H9 (cell line): ENCODE data around the gene CCDC71L. TPM values are rescaled to one million over a fixed set of nuclear protein-coding genes. Genes with fewer than 3 reads are reported as not detected.

Experiments used
- DNase-seq: peaks from one replicate; pipeline ENCODE4 v3.0.0-alpha.2; 2017
- H2AFZ ChIP-seq: one replicate; pipeline ENCODE4 v1.6.1; 2013; ENCODE audit warnings: mild to moderate bottlenecking, low read length, control low read depth, moderate library complexity
- H2AK5ac ChIP-seq: 2 replicates; pipeline ENCODE4 v1.6.1; 2013; ENCODE audit warnings: low read length, control low read depth, mixed read lengths; ENCODE audit not compliant: insufficient read length
- H2BK120ac ChIP-seq: one replicate; pipeline ENCODE4 v1.6.1; 2013; ENCODE audit warnings: low read depth, mild to moderate bottlenecking, low read length, control low read depth, inconsistent platforms; ENCODE audit not compliant: poor library complexity, severe bottlenecking
- H2BK12ac ChIP-seq: 2 replicates; pipeline ENCODE4 v1.6.1; 2013; ENCODE audit warnings: low read length, control low read depth, mixed read lengths, low read depth; ENCODE audit not compliant: insufficient read length
- H2BK15ac ChIP-seq: 2 replicates; pipeline ENCODE4 v1.6.1; 2013; ENCODE audit warnings: low read depth, low read length, control low read depth
- H2BK20ac ChIP-seq: one replicate; pipeline ENCODE4 v1.6.1; 2013; ENCODE audit warnings: low read depth, mild to moderate bottlenecking, low read length, control low read depth, inconsistent platforms; ENCODE audit not compliant: poor library complexity, severe bottlenecking
- H2BK5ac ChIP-seq: 2 replicates; pipeline ENCODE4 v1.6.1; 2013; ENCODE audit warnings: low read length, control low read depth, mixed read lengths; ENCODE audit not compliant: insufficient read length
- H3K14ac ChIP-seq: 2 replicates; pipeline ENCODE4 v1.6.1; 2013; ENCODE audit warnings: low read length, control low read depth; ENCODE audit not compliant: insufficient read depth
- H3K18ac ChIP-seq: 2 replicates; pipeline ENCODE4 v1.6.1; 2013; ENCODE audit warnings: low read depth, mild to moderate bottlenecking, mixed read lengths, low read length, control low read depth; ENCODE audit not compliant: insufficient read length
- H3K23ac ChIP-seq: 2 replicates; pipeline ENCODE4 v1.6.1; 2013; ENCODE audit warnings: low read length, control low read depth, mixed read lengths, low read depth; ENCODE audit not compliant: insufficient read length
- H3K23me2 ChIP-seq: 2 replicates; pipeline ENCODE4 v1.6.1; 2013; ENCODE audit warnings: low read depth, mild to moderate bottlenecking, mixed read lengths, low read length, control low read depth; ENCODE audit not compliant: insufficient read length, poor library complexity, severe bottlenecking
- H3K27ac ChIP-seq: 2 replicates; pipeline ENCODE4 v1.5.1; 2013; ENCODE audit warnings: low read length, control low read depth, mixed read lengths, low read depth; ENCODE audit not compliant: insufficient read length
- H3K27me3 ChIP-seq: 2 replicates; pipeline ENCODE4 v1.6.1; 2013; ENCODE audit warnings: low read length, control low read depth, inconsistent platforms; ENCODE audit not compliant: insufficient read depth
- H3K4ac ChIP-seq: 2 replicates; pipeline ENCODE4 v1.6.1; 2013; ENCODE audit warnings: low read depth, mild to moderate bottlenecking, control low read depth, inconsistent platforms, low read length, moderate library complexity
- H3K4me1 ChIP-seq: 2 replicates; pipeline ENCODE4 v1.6.1; 2013; ENCODE audit warnings: low read length, control low read depth, inconsistent platforms; ENCODE audit not compliant: insufficient read depth
- H3K4me2 ChIP-seq: 2 replicates; pipeline ENCODE4 v1.6.1; 2013; ENCODE audit warnings: low read length, control low read depth, mixed read lengths; ENCODE audit not compliant: insufficient read length, insufficient read depth
- H3K56ac ChIP-seq: 2 replicates; pipeline ENCODE4 v1.6.1; 2013; ENCODE audit warnings: low read depth, mild to moderate bottlenecking, mixed read lengths, low read length, control low read depth; ENCODE audit not compliant: insufficient read length
- H3K79me1 ChIP-seq: 2 replicates; pipeline ENCODE4 v1.6.1; 2013; ENCODE audit warnings: low read depth, mild to moderate bottlenecking, moderate library complexity, low read length, control low read depth, inconsistent platforms; ENCODE audit not compliant: insufficient read depth, poor library complexity, severe bottlenecking
- H3K79me2 ChIP-seq: 2 replicates; pipeline ENCODE4 v1.6.1; 2013; ENCODE audit warnings: low read length, control low read depth, inconsistent platforms; ENCODE audit not compliant: insufficient read depth
- H3K9ac ChIP-seq: 2 replicates; pipeline ENCODE4 v1.6.1; 2013; ENCODE audit warnings: low read length, control low read depth, mixed read lengths; ENCODE audit not compliant: insufficient read length; ENCODE audit errors: extremely low read depth
- H3K9me3 ChIP-seq: one replicate; pipeline ENCODE4 v1.6.1; 2013; ENCODE audit warnings: low read depth, low read length, inconsistent platforms; ENCODE audit not compliant: control insufficient read depth
- H3T11ph ChIP-seq: one replicate; pipeline ENCODE4 v1.6.1; 2013; ENCODE audit warnings: mild to moderate bottlenecking, low read length, control low read depth, inconsistent platforms
- H4K20me1 ChIP-seq: one replicate; pipeline ENCODE4 v1.6.1; 2013; ENCODE audit not compliant: control insufficient read depth, insufficient read length, insufficient read depth
- H4K5ac ChIP-seq: 2 replicates; pipeline ENCODE4 v1.6.1; 2013; ENCODE audit warnings: low read depth, mild to moderate bottlenecking, mixed read lengths, low read length, control low read depth; ENCODE audit not compliant: insufficient read length
- H4K8ac ChIP-seq: replicated peaks from 2 replicates; pipeline ENCODE4 v1.6.1; 2013; ENCODE audit warnings: low read length, control low read depth, mixed read lengths, low read depth; ENCODE audit not compliant: insufficient read length
- H4K91ac ChIP-seq: 2 replicates; pipeline ENCODE4 v1.6.1; 2013; ENCODE audit warnings: low read depth, mild to moderate bottlenecking, moderate library complexity, mixed read lengths, low read length, control low read depth; ENCODE audit not compliant: insufficient read length
- H3K27ac Mint-ChIP-seq, 3 experiments: 2 replicates in 2 of 3; 3 replicates in 1 of 3; pipeline ENCODE4 v1.8.0; 2020 to 2021; ENCODE audit warnings: mixed read lengths in 3 of 3, mild to moderate bottlenecking in 1 of 3, moderate library complexity in 1 of 3
- H3K27me3 Mint-ChIP-seq: 2 replicates; pipeline ENCODE4 v1.8.0; 2021; ENCODE audit warnings: low read depth, mild to moderate bottlenecking, moderate library complexity, mixed read lengths
- H3K36me3 Mint-ChIP-seq, 3 experiments: 2 replicates in 2 of 3; 3 replicates in 1 of 3; pipeline ENCODE4 v1.8.0; 2020 to 2021; ENCODE audit warnings: low read depth in 3 of 3, mixed read lengths in 3 of 3; ENCODE audit not compliant: insufficient read depth in 1 of 3
- H3K4me1 Mint-ChIP-seq, 2 experiments: 2 replicates each; pipeline ENCODE4 v1.8.0; 2020; ENCODE audit warnings: mixed read lengths in 2 of 2
- H3K4me3 Mint-ChIP-seq, 2 experiments: 2 replicates in 1 of 2; 3 replicates in 1 of 2; pipeline ENCODE4 v1.8.0; 2020 to 2021; ENCODE audit warnings: mild to moderate bottlenecking in 2 of 2, mixed read lengths in 2 of 2, moderate library complexity in 1 of 2
- H3K9me3 Mint-ChIP-seq, 2 experiments: 2 replicates in 1 of 2; 3 replicates in 1 of 2; pipeline ENCODE4 v1.8.0; 2020; ENCODE audit warnings: mild to moderate bottlenecking in 2 of 2, mixed read lengths in 2 of 2, moderate library complexity in 1 of 2
- CTCF ChIP-seq: fragments of 200-600 bp; sonication (generic); conservative IDR thresholded peaks from 3 replicates; pipeline ENCODE4 v1.8.0; 2021; ENCODE audit warnings: antibody characterized with exemption, mild to moderate bottlenecking
- WGBS: extraction: QIAGEN DNeasy Blood & Tissue Kit; methylation state at CpG from one replicate; pipeline ENCODE4 v1.1.7; 2013; ENCODE audit warnings: missing lambda C conversion rate, low lambda C conversion rate, mixed read lengths; ENCODE audit not compliant: insufficient read length; ENCODE audit errors: extremely low coverage; 5-methylcytosine and 5-hydroxymethylcytosine counted together
- total RNA-seq: library from RNA; stranded (reverse); gene quantifications from 2 replicates; pipeline ENCODE4 v1.2.1, GENCODE V29; 2021

Gene CCDC71L
- total RNA-seq, 1 experiment from 2014 or later: 13.7 TPM

- DNase-seq: no peak
- no peak overlapping the region for H4K8ac ChIP-seq
- H3K79me2 ChIP-seq: no peaks in the 10 kb centered on the region
- H3K36me3 Mint-ChIP-seq: no peaks in the 10 kb centered on the region
- H3K4me1 Mint-ChIP-seq: peaks cover 5 to 8% of the 10 kb centered on the region in 2 experiments; a peak in 3 of 4 replicates
- no peaks in the 10 kb centered on the region for H3K79me1 ChIP-seq
- no peak overlapping the region for H4K91ac ChIP-seq
- H2BK15ac ChIP-seq: no peak overlapping the region
- H2BK20ac ChIP-seq: no peak overlapping the region
- H3T11ph ChIP-seq: no peak overlapping the region
- no peak overlapping the region for H2AK5ac ChIP-seq
- no peak overlapping the region for H3K56ac ChIP-seq
- H3K27ac ChIP-seq: no peak overlapping the region
- H3K27me3 Mint-ChIP-seq: no peaks in the 10 kb centered on the region; the same call in 1 of the 2 replicates
- H3K4me2 ChIP-seq: no peak overlapping the region
- no peak for TF ChIP-seq CTCF
- no peak overlapping the region for H2BK12ac ChIP-seq
- no CpG with 5 or more reads among the region's 2 CpGs for WGBS
- no peak overlapping the region for H2BK5ac ChIP-seq
- no peak overlapping the region for H2BK120ac ChIP-seq
- H3K18ac ChIP-seq: no peak overlapping the region
- H3K27ac Mint-ChIP-seq: no peak overlapping the region
- H3K9me3 ChIP-seq: no peaks in the 10 kb centered on the region
- no peaks in the 10 kb centered on the region for H3K27me3 ChIP-seq
- H3K14ac ChIP-seq: no peak overlapping the region
- H3K4me1 ChIP-seq: no peaks in the 10 kb centered on the region
- no peak overlapping the region for H3K9ac ChIP-seq
- peaks cover 0 to 2% of the 10 kb centered on the region in 2 experiments; a peak in 2 of 5 replicates for H3K9me3 Mint-ChIP-seq
- H3K23ac ChIP-seq: no peak overlapping the region
- H2AFZ ChIP-seq: no peak overlapping the region
- no peaks in the 10 kb centered on the region for H3K23me2 ChIP-seq
- H4K20me1 ChIP-seq: no peaks in the 10 kb centered on the region
- no peak overlapping the region for H3K4ac ChIP-seq
- no peak overlapping the region for H4K5ac ChIP-seq
- no peak overlapping the region for H3K4me3 Mint-ChIP-seq
These were observed 7.5 kb downstream of the CCDC71L start for GRCh38 chr7:106653488-106653887.
